GM18909 (cell line): ENCODE results near the gene LSP1.
"Not testable (repeated sequence)": the region's sequence is repeated elsewhere in the genome, so short reads cannot be mapped to it uniquely, and the experiment has no call there.

ENCODE experiments used
- ATAC-seq: cut with Tn5 transposase; IDR thresholded peaks from one replicate; pipeline ENCODE4 v1.9.1; 2021; ENCODE audit warnings: mild to moderate bottlenecking; ENCODE audit not compliant: unreplicated experiment, poor library complexity

Gene LSP1

DNA sequence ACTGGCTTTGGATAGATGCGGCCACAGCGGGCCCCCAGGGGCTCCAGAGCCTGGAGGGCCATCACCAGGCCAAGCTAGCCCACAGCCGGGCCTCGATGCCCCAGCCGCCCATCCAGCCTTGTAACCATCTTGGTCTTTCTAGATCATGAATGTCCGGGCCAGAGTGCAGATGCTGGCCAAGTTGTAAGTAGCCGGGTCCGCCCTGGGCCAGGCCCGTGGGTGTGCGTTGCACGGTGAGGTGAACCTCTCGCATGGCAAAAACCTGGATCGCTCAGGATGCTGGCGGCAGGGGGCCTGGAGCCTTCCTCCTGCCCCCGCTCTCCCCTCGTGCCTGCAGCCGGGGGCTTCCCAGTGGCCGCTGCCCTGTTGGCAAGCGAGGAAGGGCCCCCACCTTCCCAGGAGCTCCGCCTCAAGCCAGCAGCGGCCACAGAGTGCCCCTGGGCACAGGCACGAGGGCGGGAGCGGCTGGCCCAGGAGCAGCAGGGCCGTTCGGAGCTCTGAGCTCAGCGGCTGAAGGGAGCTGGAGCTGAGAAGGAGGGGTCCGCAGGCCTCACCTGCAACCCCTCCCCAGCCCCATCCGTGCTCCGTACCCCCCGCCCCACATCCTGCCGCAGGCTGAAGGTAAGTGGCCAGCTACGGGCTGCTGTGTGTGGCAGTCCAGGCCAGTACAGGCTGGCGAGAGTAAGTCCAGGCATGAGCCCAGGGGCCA lies 83.3 kb downstream of the LSP1 start:
- ATAC-seq = no peak

GRCh38 chr11:1936781-1937615 lies 84.1 kb downstream of the LSP1 start:
- no peak for ATAC-seq

DNA sequence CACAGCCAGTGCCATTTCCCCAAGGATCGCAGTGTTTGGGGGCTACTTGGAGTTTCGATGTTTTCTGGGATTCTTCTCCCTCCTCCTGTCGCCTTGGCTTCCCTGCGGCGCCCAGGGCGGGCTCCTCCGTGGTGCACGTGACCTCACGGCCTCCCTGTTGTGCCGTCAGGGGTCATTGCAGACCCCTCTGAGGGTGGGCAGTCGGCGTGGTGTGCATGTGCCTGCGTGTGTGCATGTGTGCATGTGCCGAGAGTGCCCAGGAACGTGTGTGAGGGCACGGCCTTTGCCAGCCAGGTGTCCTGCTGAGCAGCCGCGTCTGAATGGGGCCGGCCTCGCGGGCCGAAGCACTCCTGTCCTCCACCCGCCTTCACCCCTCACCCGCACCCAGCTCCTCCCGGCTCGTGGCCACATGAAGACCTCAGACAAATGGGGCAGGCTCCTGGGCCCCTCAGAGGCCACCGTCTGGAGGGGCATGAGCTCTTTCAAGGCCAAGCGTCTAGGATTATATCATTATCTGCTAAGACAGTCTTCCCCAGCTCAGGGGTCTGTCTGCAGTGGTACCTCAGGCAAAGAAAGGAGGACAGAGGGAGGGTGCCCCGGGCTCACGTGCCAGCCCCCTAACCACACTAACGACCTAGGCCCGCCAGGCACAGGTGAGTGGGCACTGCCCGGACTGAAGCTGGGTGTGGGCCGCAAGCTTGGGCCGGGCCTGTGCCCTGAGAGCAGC lies 84.9 kb downstream of the LSP1 start:
- ATAC-seq = no peak

GRCh38 chr11:1938343-1939005 lies 85.6 kb downstream of the LSP1 start:
- ATAC-seq = no peak

- ATAC-seq = no peak
Observed at GRCh38 chr11:1939006-1939625, 86.2 kb downstream of the LSP1 start.

GRCh38 chr11:1939788-1940187 lies 86.9 kb downstream of the LSP1 start:
- ATAC-seq = not testable (repeated sequence)
